GM11168 (cell line): ENCODE data around the gene LRP11.
"Not testable (repeated sequence)": the region's sequence is repeated elsewhere in the genome, so short reads cannot be mapped to it uniquely, and the experiment has no call there.

ENCODE experiments used
- in situ Hi-C: fragments of 300-500 bp; cut with MboI; formaldehyde crosslinking; loops from one replicate; pipeline ENCODE4 v1.12.0; 2022; ENCODE audit warnings: low sequenced_read_pairs; ENCODE audit not compliant: unreplicated experiment

LRP11 gene

GRCh38 chr6:149898966-149899365 is 34.8 kb upstream of the LRP11 start:
- in situ Hi-C loops = no loop called here

- in situ Hi-C loops = no loop called here
Observed at GRCh38 chr6:149897855-149898744, 33.9 kb upstream of the LRP11 start, which contains the start of gene RAET1E. TSS of gene RAET1E (minus strand) at chr6:149898113. CDS start at chr6:149890901, 7,212 bp downstream.

- in situ Hi-C loops = no loop called here
Observed at GRCh38 chr6:149897015-149897697, 33.0 kb upstream of the LRP11 start.

- in situ Hi-C loops = no loop called here
Observed at GRCh38 chr6:149896491-149896890, 32.3 kb upstream of the LRP11 start.

- in situ Hi-C loops = no loop called here
Observed at GRCh38 chr6:149895833-149896271, 31.7 kb upstream of the LRP11 start.

GRCh38 chr6:149895048-149895590 is 31.0 kb upstream of the LRP11 start:
- in situ Hi-C loops = no loop called here

GRCh38 chr6:149891864-149892263 is 27.7 kb upstream of the LRP11 start:
- in situ Hi-C loops = not testable (repeated sequence)

- in situ Hi-C loops = no loop called here
Observed at GRCh38 chr6:149891259-149891658, 27.1 kb upstream of the LRP11 start.

GRCh38 chr6:149890629-149891045 is 26.5 kb upstream of the LRP11 start:
- in situ Hi-C loops = no loop called here

- in situ Hi-C loops = no loop called here
Observed at GRCh38 chr6:149889326-149889725, 25.2 kb upstream of the LRP11 start.

- in situ Hi-C loops = no loop called here
Observed at GRCh38 chr6:149888659-149889058, 24.5 kb upstream of the LRP11 start.

GRCh38 chr6:149888093-149888492 is 23.9 kb upstream of the LRP11 start:
- in situ Hi-C loops = no loop called here

- in situ Hi-C loops = no loop called here
Observed at GRCh38 chr6:149887343-149887742, 23.2 kb upstream of the LRP11 start.

- in situ Hi-C loops = no loop called here
Observed at GRCh38 chr6:149885888-149886287, 21.7 kb upstream of the LRP11 start.

- in situ Hi-C loops = no loop called here
Observed at GRCh38 chr6:149884617-149885016, 20.5 kb upstream of the LRP11 start.

- in situ Hi-C loops = no loop called here
Observed at GRCh38 chr6:149884215-149884614, 20.1 kb upstream of the LRP11 start.

GRCh38 chr6:149881860-149882259 is 17.7 kb upstream of the LRP11 start:
- in situ Hi-C loops = no loop called here

GRCh38 chr6:149881066-149881766 is 17.1 kb upstream of the LRP11 start:
- in situ Hi-C loops = no loop called here

GRCh38 chr6:149877659-149878058 is 13.5 kb upstream of the LRP11 start:
- in situ Hi-C loops = no loop called here

- in situ Hi-C loops = no loop called here
Observed at GRCh38 chr6:149876241-149876933, 12.2 kb upstream of the LRP11 start.
